HCT116 (cell line): ENCODE measurements around the gene SGCB. TPM values are rescaled to one million over a fixed set of nuclear protein-coding genes. Genes with fewer than 3 reads are reported as not detected.

Source experiments
- ATAC-seq: fragments of 200-7000 bp; cut with Tn5 transposase; 2 replicates; pipeline ENCODE4 v1.9.1; 2020; ENCODE audit warnings: mild to moderate bottlenecking, moderate library complexity
- Bru-seq: library from RNA; stranded (reverse); fragments of 400-500 nt; gene quantifications from one replicate; lab custom pipeline; 2021; lab: Mats Ljungman, UMichigan
- BruChase-seq, 2 experiments: library from RNA; stranded (reverse); fragments of 400-500 nt; gene quantifications; one replicate each; lab custom pipeline; 2021; lab: Mats Ljungman, UMichigan
- BruUV-seq: library from RNA; stranded (reverse); fragments of 400-500 nt; replicated peaks from 2 replicates; lab custom pipeline; 2021; lab: Mats Ljungman, UMichigan
- CTCF ChIA-PET: fragments of 300-600 bp; sonication (Branson Sonifier 250); formaldehyde crosslinking; loops from one replicate; lab custom pipeline; 2021; ENCODE audit warnings: antibody characterized with exemption; lab: Charles Lee
- POLR2A ChIA-PET: fragments of 300-600, 350-600 bp; sonication (Branson Sonifier 250); formaldehyde crosslinking; loops from one replicate; lab custom pipeline; 2021; ENCODE audit warnings: antibody characterized with exemption; lab: Charles Lee
- RAD21 ChIA-PET, 2 experiments: fragments of 300-600 bp; sonication (Branson Sonifier 250); formaldehyde crosslinking; loops; one replicate each; lab custom pipeline; 2023; ENCODE audit warnings: low total read pairs in 2 of 2; ENCODE audit not compliant: uncharacterized antibody in 2 of 2, unreplicated experiment in 2 of 2, low non-redundant PET in 1 of 2; lab: Charles Lee
- DNase-seq: peaks from one replicate; pipeline ENCODE4 v3.0.0-alpha.2; 2010; ENCODE audit warnings: low read depth, low spot score
- H2AFZ ChIP-seq: fragments of 200-600 bp; shearing (Covaris generic), sonication (generic); 2 replicates; pipeline ENCODE4 v1.6.1; 2017; ENCODE audit warnings: low read depth, mixed run types, mixed read lengths, antibody characterized with exemption, low read length; ENCODE audit not compliant: poor library complexity, severe bottlenecking
- H3K27ac ChIP-seq: 2 replicates; pipeline ENCODE4 v1.5.1; 2012; ENCODE audit warnings: low read depth, low read length
- H3K27me3 ChIP-seq: fragments of 200-600 bp; sonication (generic); 2 replicates; pipeline ENCODE4 v1.6.1; 2016; ENCODE audit warnings: mixed run types, low read length, mixed read lengths; ENCODE audit not compliant: insufficient read depth
- H3K36me3 ChIP-seq, 2 experiments: fragments of 200-500 bp in 1 of 2; fragments of 200-600 bp in 1 of 2; sonication (Bioruptor generic) in 1 of 2; sonication (generic) in 1 of 2; 2 replicates each; pipeline versions ENCODE4 v1.5.1 to v1.6.1; 2014 to 2016; ENCODE audit warnings: low read length in 2 of 2, inconsistent platforms in 1 of 2, mixed read lengths in 1 of 2, mixed run types in 1 of 2; ENCODE audit not compliant: insufficient read depth in 2 of 2, control insufficient read depth in 1 of 2
- H3K4me1 ChIP-seq, 2 experiments: fragments of 200-600 bp in 1 of 2; sonication (generic) in 1 of 2; 2 replicates each; pipeline versions ENCODE4 v1.5.1 to v1.6.1; 2012 to 2017; ENCODE audit warnings: low read length in 2 of 2, inconsistent platforms in 1 of 2, mild to moderate bottlenecking in 1 of 2, mixed read lengths in 1 of 2, mixed run types in 1 of 2, moderate library complexity in 1 of 2; ENCODE audit not compliant: insufficient read depth in 2 of 2, control insufficient read depth in 1 of 2
- H3K4me2 ChIP-seq: fragments of 200-600 bp; sonication (generic); 2 replicates; pipeline ENCODE4 v1.6.1; 2017; ENCODE audit warnings: mixed run types, low read length, mixed read lengths
- H3K4me3 ChIP-seq, 2 experiments: fragments of 200-600 bp in 1 of 2; sonication (generic) in 1 of 2; replicated peaks in 1 of 2; 2 replicates each; pipeline ENCODE4 v1.5.1; 2011 to 2016; ENCODE audit warnings: low read length in 2 of 2, control low read depth in 1 of 2, low read depth in 1 of 2, mild to moderate bottlenecking in 1 of 2, mixed read lengths in 1 of 2, mixed run types in 1 of 2
- H3K79me2 ChIP-seq: fragments of 200-600 bp; sonication (generic); 2 replicates; pipeline ENCODE4 v1.6.1; 2017; ENCODE audit warnings: mild to moderate bottlenecking, mixed run types, low read length, moderate library complexity, mixed read lengths; ENCODE audit not compliant: insufficient read depth
- H3K9ac ChIP-seq: fragments of 200-600 bp; sonication (generic); 2 replicates; pipeline ENCODE4 v1.6.1; 2016; ENCODE audit warnings: low read length, mixed read lengths
- H3K9me2 ChIP-seq: fragments of 200-600 bp; sonication (generic), shearing (Covaris generic); 2 replicates; pipeline ENCODE4 v1.6.1; 2017; ENCODE audit warnings: mixed run types, mild to moderate bottlenecking, moderate library complexity; ENCODE audit not compliant: insufficient read depth
- H3K9me3 ChIP-seq, 2 experiments: fragments of 200-500 bp in 1 of 2; fragments of 200-600 bp in 1 of 2; sonication (Bioruptor generic) in 1 of 2; sonication (generic) in 1 of 2; 2 replicates each; pipeline ENCODE4 v1.6.1; 2014 to 2017; ENCODE audit warnings: low read length in 2 of 2, mixed read lengths in 2 of 2, inconsistent platforms in 1 of 2, low read depth in 1 of 2, mild to moderate bottlenecking in 1 of 2, mixed run types in 1 of 2, moderate library complexity in 1 of 2; ENCODE audit not compliant: control insufficient read depth in 1 of 2, insufficient read depth in 1 of 2
- H4K20me1 ChIP-seq: fragments of 200-600 bp; sonication (generic), shearing (Covaris generic); 2 replicates; pipeline ENCODE4 v1.6.1; 2017; ENCODE audit warnings: mixed run types, mild to moderate bottlenecking, moderate library complexity; ENCODE audit not compliant: insufficient read depth
- CBX3 ChIP-seq: IDR thresholded peaks from 2 replicates; pipeline ENCODE4 v1.6.1; 2012; ENCODE audit warnings: low read depth
- CEBPB ChIP-seq: IDR thresholded peaks from 2 replicates; pipeline ENCODE4 v1.6.1; 2012; ENCODE audit warnings: low read depth
- EGR1 ChIP-seq: IDR thresholded peaks from 2 replicates; pipeline ENCODE4 v1.6.1; 2012; ENCODE audit warnings: low read depth
- EZH2 ChIP-seq: fragments of 200-600 bp; sonication (generic); IDR thresholded peaks from 2 replicates; pipeline ENCODE4 v1.6.1; 2017; ENCODE audit warnings: antibody characterized with exemption, mixed run types
- EZH2phosphoT487 ChIP-seq: fragments of 200-600 bp; IDR thresholded peaks from 2 replicates; pipeline ENCODE4 v1.6.1; 2018; ENCODE audit warnings: antibody characterized with exemption, borderline replicate concordance
- FOSL1 ChIP-seq: IDR thresholded peaks from 2 replicates; pipeline ENCODE4 v1.6.1; 2012; ENCODE audit warnings: low read depth
- JUND ChIP-seq: IDR thresholded peaks from 2 replicates; pipeline ENCODE4 v1.6.1; 2012
- POLR2A ChIP-seq: IDR thresholded peaks from 2 replicates; pipeline ENCODE4 v1.7.0; 2011; ENCODE audit warnings: borderline replicate concordance; ENCODE audit not compliant: insufficient read depth, insufficient read length; ENCODE audit errors: extremely low read depth
- POLR2AphosphoS5 ChIP-seq: IDR thresholded peaks from 2 replicates; pipeline ENCODE4 v1.6.1; 2011; ENCODE audit warnings: mild to moderate bottlenecking, low read depth, low read length, moderate library complexity
- RAD21 ChIP-seq: IDR thresholded peaks from 2 replicates; pipeline ENCODE4 v1.6.1; 2012; ENCODE audit warnings: low read depth, mild to moderate bottlenecking
- SIN3A ChIP-seq: IDR thresholded peaks from 2 replicates; pipeline ENCODE4 v1.6.1; 2012; ENCODE audit warnings: low read depth
- SP1 ChIP-seq: IDR thresholded peaks from 2 replicates; pipeline ENCODE4 v1.6.1; 2012; ENCODE audit warnings: low read depth
- SRF ChIP-seq: IDR thresholded peaks from 2 replicates; pipeline ENCODE4 v1.6.1; 2012; ENCODE audit warnings: low read depth
- TCF7L2 ChIP-seq: IDR thresholded peaks from 2 replicates; pipeline ENCODE4 v1.7.0; 2011; ENCODE audit warnings: borderline replicate concordance, inconsistent platforms; ENCODE audit not compliant: insufficient read depth, insufficient read length; ENCODE audit errors: extremely low read depth
- YY1 ChIP-seq: IDR thresholded peaks from 2 replicates; pipeline ENCODE4 v1.6.1; 2011; ENCODE audit warnings: low read length, low read depth, moderate library complexity, mild to moderate bottlenecking; ENCODE audit not compliant: insufficient replicate concordance; ENCODE audit errors: extremely low read depth
- ZFX ChIP-seq: fragments of 450-650 bp; IDR thresholded peaks from 2 replicates; pipeline ENCODE4 v1.6.1; 2017
- ZNF274 ChIP-seq: fragments of 200-500 bp; sonication (Bioruptor generic); IDR thresholded peaks from 2 replicates; pipeline ENCODE4 v1.6.1; 2014; ENCODE audit warnings: mild to moderate bottlenecking, low read depth, low read length, inconsistent platforms
- intact Hi-C: fragments of 100-400 bp; cut with micrococcal nuclease; formaldehyde crosslinking; loops from 2 replicates; pipeline ENCODE4 v1.10.0; 2022
- long read RNA-seq: library from polyadenylated mRNA; unstranded; transcript quantifications from one replicate; pipeline ENCODE4 v2.0.0, GENCODE V29; 2021; ENCODE audit not compliant: unreplicated experiment
- polyA plus RNA-seq: library from polyadenylated mRNA; unstranded; fragments of >200 nt; gene quantifications from 2 replicates; pipeline ENCODE4 v1.2.1, GENCODE V29; 2012; ENCODE audit warnings: missing spikeins
- total RNA-seq: library from RNA; stranded (reverse); gene quantifications from one replicate; pipeline ENCODE4 v1.2.1, GENCODE V29; 2021; ENCODE audit not compliant: unreplicated experiment
- TF ChIP-seq, protein P1 (sequence below): IDR thresholded peaks from 2 replicates; pipeline ENCODE4 v1.6.1; 2012
- TF ChIP-seq, protein P2 (sequence below): IDR thresholded peaks from 2 replicates; pipeline ENCODE4 v1.6.1; 2012; ENCODE audit warnings: low read depth
- TF ChIP-seq, protein P3 (sequence below), 3 experiments: fragments of 200-600 bp in 1 of 3; sonication (generic) in 1 of 3; IDR thresholded peaks in 2 of 3; conservative IDR thresholded peaks in 1 of 3; 2 replicates each; pipeline ENCODE4 v1.5.1; 2012 to 2017; ENCODE audit warnings: low read depth in 2 of 3, low read length in 2 of 3, antibody characterized with exemption in 1 of 3, borderline replicate concordance in 1 of 3, control low read depth in 1 of 3, mild to moderate bottlenecking in 1 of 3, mixed read lengths in 1 of 3, mixed run types in 1 of 3, moderate library complexity in 1 of 3; ENCODE audit not compliant: insufficient read depth in 1 of 3

The SGCB gene, protein sequence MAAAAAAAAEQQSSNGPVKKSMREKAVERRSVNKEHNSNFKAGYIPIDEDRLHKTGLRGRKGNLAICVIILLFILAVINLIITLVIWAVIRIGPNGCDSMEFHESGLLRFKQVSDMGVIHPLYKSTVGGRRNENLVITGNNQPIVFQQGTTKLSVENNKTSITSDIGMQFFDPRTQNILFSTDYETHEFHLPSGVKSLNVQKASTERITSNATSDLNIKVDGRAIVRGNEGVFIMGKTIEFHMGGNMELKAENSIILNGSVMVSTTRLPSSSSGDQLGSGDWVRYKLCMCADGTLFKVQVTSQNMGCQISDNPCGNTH
- total RNA-seq: 18.3 TPM
- 3.7 and 7.0 TPM in 2 replicates for polyA plus RNA-seq
- Bru-seq, nascent RNA: percentile 62 among the genes with signal in this experiment
- percentile 84 among the genes with signal in this experiment for BruChase-seq, experiment 1, labeled RNA remaining after a 6-hour chase
- percentile 68 among the genes with signal in this experiment for BruChase-seq, experiment 2, labeled RNA remaining after a 2-hour chase
- long read RNA-seq, full-length matches to known transcripts: 48 of 74 reads
- long read RNA-seq, partial matches to known transcripts: 2 of 74 reads
- long read RNA-seq, other reads (novel, unspliced or antisense): 24 of 74 reads

DNA sequence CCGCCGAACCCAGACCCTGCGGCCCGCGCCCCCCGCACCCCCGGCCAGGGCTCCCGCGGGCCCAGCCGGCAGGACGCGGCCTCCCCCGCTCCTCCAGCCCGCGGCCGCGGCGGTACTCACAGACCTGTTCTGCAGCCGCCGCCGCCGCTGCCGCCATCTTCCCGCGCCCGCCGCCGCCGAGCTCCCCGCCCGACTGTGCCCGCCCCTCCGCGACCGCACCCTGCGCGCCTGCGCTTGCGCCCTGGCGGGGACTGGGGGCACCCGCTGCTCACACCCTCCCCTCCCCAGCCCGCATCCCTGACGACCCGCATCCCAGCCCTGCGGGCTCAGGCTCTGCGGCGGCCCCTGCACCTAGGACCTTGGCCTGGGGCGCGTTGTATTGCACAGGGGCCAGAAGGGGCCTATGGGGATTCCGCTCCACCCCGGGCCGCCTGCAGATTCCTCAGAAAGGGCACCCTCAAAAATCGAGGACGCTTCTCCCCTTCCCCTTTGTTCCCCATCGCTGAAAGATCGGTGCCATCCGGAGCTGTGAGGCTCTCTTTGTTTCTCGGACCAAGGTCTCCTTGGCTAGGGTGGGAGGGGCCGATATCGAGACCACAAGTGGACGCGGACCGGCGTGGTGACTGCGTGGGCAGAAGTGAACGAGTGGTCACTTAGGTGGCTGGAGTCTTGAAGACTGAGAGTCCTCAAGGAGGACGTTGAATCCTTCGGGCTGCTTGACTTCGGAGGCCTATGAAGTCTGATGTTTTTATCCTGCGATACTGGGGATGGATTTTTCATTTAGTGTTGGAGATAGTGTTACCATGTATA lies at the start of gene SGCB:
Gene SGCB (minus strand): TSS at position 197 of the 810 bp plus-strand sequence. CDS start 40 bp downstream, at position 157.
- ChIA-PET CTCF (interaction anchor here (1.0 kb wide), 1 partner anchor 206 kb away, joined by 3 read pairs; no protein-coding TSS in a partner anchor), RAD21 (no interaction called here), POLR2A (no interaction called here)
- Histone ChIP-seq H3K9me2 (no peaks in the 10 kb centered on the region), H3K27me3 (peaks cover 23% of the 10 kb centered on the region; the same call in 1 of the 2 replicates), H3K9ac (peak within 1 kb of the TSS; percentile 57), H3K4me2 (peak within 1 kb of the TSS; percentile 84), H3K4me3 (peak within 1 kb of the TSS; percentile 69 to 74), H3K27ac (no peak within 1 kb of the TSS), H3K36me3 (no peaks in the 10 kb centered on the region; a peak in 1 of 4 replicates), H3K79me2 (no peaks in the 10 kb centered on the region; the same call in 1 of the 2 replicates), H3K9me3 (no peaks in the 10 kb centered on the region), H4K20me1 (no peaks in the 10 kb centered on the region), H3K4me1 (peaks cover 6 to 12% of the 10 kb centered on the region in 2 experiments; a peak in 2 of 4 replicates), H2AFZ (peak within 1 kb of the TSS; percentile 71)
- no peak for DNase-seq
- peak; percentile 94 for ATAC-seq
- BruUV-seq: no TSS peak
- intact Hi-C loops: no loop called here
- TF ChIP-seq, protein P1, sequence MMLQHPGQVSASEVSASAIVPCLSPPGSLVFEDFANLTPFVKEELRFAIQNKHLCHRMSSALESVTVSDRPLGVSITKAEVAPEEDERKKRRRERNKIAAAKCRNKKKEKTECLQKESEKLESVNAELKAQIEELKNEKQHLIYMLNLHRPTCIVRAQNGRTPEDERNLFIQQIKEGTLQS: no peak
- no peak for TF ChIP-seq SRF
- no peak for TF ChIP-seq CEBPB
- no peak for TF ChIP-seq TCF7L2
- TF ChIP-seq POLR2A: no peak
- TF ChIP-seq, protein P2, sequence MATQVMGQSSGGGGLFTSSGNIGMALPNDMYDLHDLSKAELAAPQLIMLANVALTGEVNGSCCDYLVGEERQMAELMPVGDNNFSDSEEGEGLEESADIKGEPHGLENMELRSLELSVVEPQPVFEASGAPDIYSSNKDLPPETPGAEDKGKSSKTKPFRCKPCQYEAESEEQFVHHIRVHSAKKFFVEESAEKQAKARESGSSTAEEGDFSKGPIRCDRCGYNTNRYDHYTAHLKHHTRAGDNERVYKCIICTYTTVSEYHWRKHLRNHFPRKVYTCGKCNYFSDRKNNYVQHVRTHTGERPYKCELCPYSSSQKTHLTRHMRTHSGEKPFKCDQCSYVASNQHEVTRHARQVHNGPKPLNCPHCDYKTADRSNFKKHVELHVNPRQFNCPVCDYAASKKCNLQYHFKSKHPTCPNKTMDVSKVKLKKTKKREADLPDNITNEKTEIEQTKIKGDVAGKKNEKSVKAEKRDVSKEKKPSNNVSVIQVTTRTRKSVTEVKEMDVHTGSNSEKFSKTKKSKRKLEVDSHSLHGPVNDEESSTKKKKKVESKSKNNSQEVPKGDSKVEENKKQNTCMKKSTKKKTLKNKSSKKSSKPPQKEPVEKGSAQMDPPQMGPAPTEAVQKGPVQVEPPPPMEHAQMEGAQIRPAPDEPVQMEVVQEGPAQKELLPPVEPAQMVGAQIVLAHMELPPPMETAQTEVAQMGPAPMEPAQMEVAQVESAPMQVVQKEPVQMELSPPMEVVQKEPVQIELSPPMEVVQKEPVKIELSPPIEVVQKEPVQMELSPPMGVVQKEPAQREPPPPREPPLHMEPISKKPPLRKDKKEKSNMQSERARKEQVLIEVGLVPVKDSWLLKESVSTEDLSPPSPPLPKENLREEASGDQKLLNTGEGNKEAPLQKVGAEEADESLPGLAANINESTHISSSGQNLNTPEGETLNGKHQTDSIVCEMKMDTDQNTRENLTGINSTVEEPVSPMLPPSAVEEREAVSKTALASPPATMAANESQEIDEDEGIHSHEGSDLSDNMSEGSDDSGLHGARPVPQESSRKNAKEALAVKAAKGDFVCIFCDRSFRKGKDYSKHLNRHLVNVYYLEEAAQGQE: no peak
- no peak for TF ChIP-seq ZNF274
- TF ChIP-seq POLR2AphosphoS5: peak; percentile 78
- no peak for TF ChIP-seq SIN3A
- no peak for TF ChIP-seq EZH2phosphoT487
- TF ChIP-seq FOSL1: no peak
- TF ChIP-seq EGR1: no peak
- TF ChIP-seq JUND: no peak
- TF ChIP-seq SP1: no peak
- TF ChIP-seq EZH2: no peak
- TF ChIP-seq CBX3: no peak
- no peak for TF ChIP-seq RAD21
- TF ChIP-seq ZFX: peak; percentile 58
- peak; percentile 88 for TF ChIP-seq YY1
- TF ChIP-seq, protein P3, sequence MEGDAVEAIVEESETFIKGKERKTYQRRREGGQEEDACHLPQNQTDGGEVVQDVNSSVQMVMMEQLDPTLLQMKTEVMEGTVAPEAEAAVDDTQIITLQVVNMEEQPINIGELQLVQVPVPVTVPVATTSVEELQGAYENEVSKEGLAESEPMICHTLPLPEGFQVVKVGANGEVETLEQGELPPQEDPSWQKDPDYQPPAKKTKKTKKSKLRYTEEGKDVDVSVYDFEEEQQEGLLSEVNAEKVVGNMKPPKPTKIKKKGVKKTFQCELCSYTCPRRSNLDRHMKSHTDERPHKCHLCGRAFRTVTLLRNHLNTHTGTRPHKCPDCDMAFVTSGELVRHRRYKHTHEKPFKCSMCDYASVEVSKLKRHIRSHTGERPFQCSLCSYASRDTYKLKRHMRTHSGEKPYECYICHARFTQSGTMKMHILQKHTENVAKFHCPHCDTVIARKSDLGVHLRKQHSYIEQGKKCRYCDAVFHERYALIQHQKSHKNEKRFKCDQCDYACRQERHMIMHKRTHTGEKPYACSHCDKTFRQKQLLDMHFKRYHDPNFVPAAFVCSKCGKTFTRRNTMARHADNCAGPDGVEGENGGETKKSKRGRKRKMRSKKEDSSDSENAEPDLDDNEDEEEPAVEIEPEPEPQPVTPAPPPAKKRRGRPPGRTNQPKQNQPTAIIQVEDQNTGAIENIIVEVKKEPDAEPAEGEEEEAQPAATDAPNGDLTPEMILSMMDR (IDR thresholded peaks at IDR 0.05 in 2 of 3, conservative IDR thresholded peaks at IDR 0.05 in 1 of 3; ENCODE audit: borderline replicate concordance in 1 of 3, insufficient read depth in 1 of 3, low read depth in 2 of 3, low read length in 2 of 3): no peak
